ENCODE data around the gene TRIM71.
"Not testable (repeated sequence)": the region's sequence is repeated elsewhere in the genome, so short reads cannot be mapped to it uniquely, and the experiment has no call there.

TRIM71 gene

DNA sequence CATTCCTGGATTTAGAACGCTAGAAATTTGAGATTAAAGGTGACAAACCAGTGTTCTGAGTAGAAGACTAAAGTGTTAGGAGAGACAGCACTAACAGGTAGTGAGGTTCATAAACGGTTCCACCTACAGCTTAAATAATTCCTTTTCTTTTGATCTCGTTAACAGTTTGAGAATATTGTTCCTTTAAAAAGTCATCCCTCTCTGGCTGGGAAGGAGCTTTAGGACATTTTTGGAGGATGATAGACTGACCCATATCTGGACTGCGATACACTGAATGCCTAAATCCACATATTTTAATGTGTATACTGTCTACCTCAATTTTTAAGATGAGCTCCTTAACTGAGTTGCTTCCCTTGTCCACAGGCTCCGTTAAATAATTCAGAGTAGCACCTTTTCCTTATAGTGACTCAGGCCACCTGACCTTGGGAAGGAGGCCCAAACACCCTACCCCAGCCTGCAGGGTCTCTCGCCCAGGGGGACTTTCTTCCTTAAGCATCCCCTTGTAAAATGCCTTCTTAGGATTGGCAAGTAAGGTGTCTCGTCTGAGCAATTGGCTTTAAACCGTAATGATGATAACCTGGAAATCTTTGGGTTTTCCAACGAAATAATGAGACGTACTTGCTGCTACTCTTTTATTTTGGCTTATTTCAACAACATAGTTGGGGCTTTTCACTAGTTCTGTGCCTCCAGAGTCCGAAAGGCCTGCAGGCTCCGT, 3.3 kb downstream of the TRIM71 start:
- Histone ChIP-seq H3K79me2 (ENCODE audit: control insufficient read depth, low read length) (no peaks in the 10 kb centered on the region), H3K9me2 (replicated peaks; ENCODE audit: control insufficient read depth, low read length) (no peaks in the 10 kb centered on the region), H3K4me1 (ENCODE audit: control insufficient read depth, low read length) (no peaks in the 10 kb centered on the region), H4K20me1 (ENCODE audit: control insufficient read depth, insufficient read depth, low read depth, low read length) (no peaks in the 10 kb centered on the region), H3K4me2 (ENCODE audit: low read length) (no peak overlapping the region), H3K9me3 (ENCODE audit: control insufficient read depth, insufficient read depth, low read length) (no peaks in the 10 kb centered on the region), H3F3A (ENCODE audit: control insufficient read depth, insufficient read depth) (no peaks in the 10 kb centered on the region), H3K4me3 (ENCODE audit: low read length) (no peak overlapping the region), H3K27me3 (ENCODE audit: control insufficient read depth, low read length) (peaks cover 3% of the 10 kb centered on the region; the same call in 1 of the 2 replicates), H3K27ac (ENCODE audit: low read depth, low read length) (no peak overlapping the region), H3K36me3 (ENCODE audit: control insufficient read depth, low read length) (no peaks in the 10 kb centered on the region)
- TF ChIP-seq, protein P1, sequence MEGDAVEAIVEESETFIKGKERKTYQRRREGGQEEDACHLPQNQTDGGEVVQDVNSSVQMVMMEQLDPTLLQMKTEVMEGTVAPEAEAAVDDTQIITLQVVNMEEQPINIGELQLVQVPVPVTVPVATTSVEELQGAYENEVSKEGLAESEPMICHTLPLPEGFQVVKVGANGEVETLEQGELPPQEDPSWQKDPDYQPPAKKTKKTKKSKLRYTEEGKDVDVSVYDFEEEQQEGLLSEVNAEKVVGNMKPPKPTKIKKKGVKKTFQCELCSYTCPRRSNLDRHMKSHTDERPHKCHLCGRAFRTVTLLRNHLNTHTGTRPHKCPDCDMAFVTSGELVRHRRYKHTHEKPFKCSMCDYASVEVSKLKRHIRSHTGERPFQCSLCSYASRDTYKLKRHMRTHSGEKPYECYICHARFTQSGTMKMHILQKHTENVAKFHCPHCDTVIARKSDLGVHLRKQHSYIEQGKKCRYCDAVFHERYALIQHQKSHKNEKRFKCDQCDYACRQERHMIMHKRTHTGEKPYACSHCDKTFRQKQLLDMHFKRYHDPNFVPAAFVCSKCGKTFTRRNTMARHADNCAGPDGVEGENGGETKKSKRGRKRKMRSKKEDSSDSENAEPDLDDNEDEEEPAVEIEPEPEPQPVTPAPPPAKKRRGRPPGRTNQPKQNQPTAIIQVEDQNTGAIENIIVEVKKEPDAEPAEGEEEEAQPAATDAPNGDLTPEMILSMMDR (IDR thresholded peaks at IDR 0.05; ENCODE audit: low read depth, low read length, poor library complexity, severe bottlenecking) = no peak
- no peak for TF ChIP-seq EZH2phosphoT487 (IDR thresholded peaks at IDR 0.05; ENCODE audit: borderline replicate concordance, low read length)

DNA sequence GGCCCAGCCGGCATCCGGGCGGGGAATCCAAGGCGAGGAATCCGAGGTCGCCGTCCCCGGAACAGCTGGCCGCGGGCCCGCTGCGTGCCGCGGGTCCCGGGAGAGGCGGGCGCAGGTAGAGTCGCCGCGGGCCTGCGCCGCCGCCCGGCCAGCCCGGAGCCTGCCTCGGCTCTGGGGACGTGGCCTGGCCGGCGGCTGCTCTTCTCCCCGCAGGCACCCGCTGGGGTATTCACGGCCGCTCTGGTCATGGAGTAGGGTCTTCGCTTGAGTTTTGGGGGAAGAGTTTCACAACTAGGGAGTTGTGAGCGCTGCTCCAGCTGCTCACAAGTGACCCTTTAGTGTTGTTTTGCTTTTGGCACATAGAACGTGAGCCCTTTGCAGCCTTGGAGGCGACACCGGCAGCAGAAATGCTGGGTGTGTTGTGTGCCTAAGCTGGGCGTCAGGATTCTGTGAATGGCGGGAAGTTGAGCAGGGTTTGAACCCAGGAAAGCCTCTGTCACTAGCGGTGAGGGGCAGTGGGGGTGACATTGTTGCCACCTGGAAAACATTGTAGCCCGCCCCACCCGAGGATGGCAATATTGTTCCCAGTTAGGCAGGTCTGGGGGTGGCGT, 4.0 kb downstream of the TRIM71 start:
- no peak overlapping the region for H3K4me3 ChIP-seq (ENCODE audit: low read length)
- H3K79me2 ChIP-seq (ENCODE audit: control insufficient read depth, low read length) = no peaks in the 10 kb centered on the region
- no peak overlapping the region for H3K27ac ChIP-seq (ENCODE audit: low read depth, low read length)

DNA sequence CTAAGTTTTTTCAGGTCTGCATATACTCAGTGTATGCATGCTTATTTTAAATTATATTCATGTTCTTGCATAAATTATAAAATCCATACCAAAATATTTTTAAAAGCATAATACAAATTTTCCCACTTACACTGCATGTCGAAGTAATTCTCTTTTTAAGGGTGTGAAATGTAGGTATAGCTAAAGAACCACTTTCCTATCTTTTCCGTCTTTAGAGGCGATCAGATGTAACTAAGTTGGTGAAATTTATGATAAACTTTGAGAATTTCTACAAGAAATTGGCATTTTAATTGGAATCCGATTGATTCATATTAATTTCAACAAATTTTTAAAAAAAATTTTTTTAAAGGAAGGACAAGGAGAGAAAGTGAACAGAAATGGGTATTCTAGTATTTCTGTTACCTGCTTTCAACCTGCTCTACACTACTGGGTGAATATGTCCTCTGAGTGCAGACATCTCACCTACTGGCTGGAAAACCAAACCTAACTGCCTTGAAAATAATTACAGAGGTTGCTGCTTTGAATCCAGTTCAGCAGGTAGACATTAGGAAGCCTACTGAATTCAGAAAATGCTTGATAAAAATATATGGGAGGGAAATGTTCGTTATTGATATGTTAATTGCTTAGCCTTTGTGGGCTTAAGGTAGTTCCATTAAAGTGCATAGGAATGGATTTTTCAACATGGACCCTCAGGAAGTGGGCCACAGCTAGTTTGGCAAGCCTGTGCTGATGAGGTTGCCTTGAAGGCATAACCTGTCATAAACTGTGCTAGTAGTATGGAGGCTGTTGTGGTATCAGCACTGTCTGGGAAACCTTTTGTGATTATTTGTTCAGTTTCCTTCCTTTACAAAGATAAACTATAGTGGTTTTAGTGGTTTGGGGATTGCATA, 5.1 kb downstream of the TRIM71 start:
- no peaks in the 10 kb centered on the region for H4K20me1 ChIP-seq (ENCODE audit: control insufficient read depth, insufficient read depth, low read depth, low read length)
- no peak overlapping the region for H3K4me3 ChIP-seq (ENCODE audit: low read length)
- no peaks in the 10 kb centered on the region for H3K9me2 ChIP-seq (replicated peaks; ENCODE audit: control insufficient read depth, low read length)
- H3K79me2 ChIP-seq (ENCODE audit: control insufficient read depth, low read length) = no peaks in the 10 kb centered on the region
- H3K36me3 ChIP-seq (ENCODE audit: control insufficient read depth, low read length) = no peaks in the 10 kb centered on the region
- TF ChIP-seq, protein P1 (IDR thresholded peaks at IDR 0.05; ENCODE audit: low read depth, low read length, poor library complexity, severe bottlenecking) = no peak
- TF ChIP-seq EZH2phosphoT487 (IDR thresholded peaks at IDR 0.05; ENCODE audit: borderline replicate concordance, low read length) = no peak
- no peak overlapping the region for H3K4me2 ChIP-seq (ENCODE audit: low read length)
- H3K4me1 ChIP-seq (ENCODE audit: control insufficient read depth, low read length) = no peaks in the 10 kb centered on the region
- no peaks in the 10 kb centered on the region for H3K9me3 ChIP-seq (ENCODE audit: control insufficient read depth, insufficient read depth, low read length)
- no peak overlapping the region for H3K27ac ChIP-seq (ENCODE audit: low read depth, low read length)
- H3K27me3 ChIP-seq (ENCODE audit: control insufficient read depth, low read length) = peaks cover 3% of the 10 kb centered on the region; the same call in 1 of the 2 replicates
- no peaks in the 10 kb centered on the region for H3F3A ChIP-seq (ENCODE audit: control insufficient read depth, insufficient read depth)

More for the DNA sequence above, 4.0 kb downstream of the TRIM71 start:
- Histone ChIP-seq H3K4me1 (ENCODE audit: control insufficient read depth, low read length) (no peaks in the 10 kb centered on the region), H3K9me2 (replicated peaks; ENCODE audit: control insufficient read depth, low read length) (no peaks in the 10 kb centered on the region), H3K4me2 (ENCODE audit: low read length) (no peak overlapping the region), H3K27me3 (ENCODE audit: control insufficient read depth, low read length) (peaks cover 3% of the 10 kb centered on the region; the same call in 1 of the 2 replicates), H3K36me3 (ENCODE audit: control insufficient read depth, low read length) (no peaks in the 10 kb centered on the region), H3K9me3 (ENCODE audit: control insufficient read depth, insufficient read depth, low read length) (no peaks in the 10 kb centered on the region), H3F3A (ENCODE audit: control insufficient read depth, insufficient read depth) (no peaks in the 10 kb centered on the region), H4K20me1 (ENCODE audit: control insufficient read depth, insufficient read depth, low read depth, low read length) (no peaks in the 10 kb centered on the region)
- TF ChIP-seq EZH2phosphoT487 (IDR thresholded peaks at IDR 0.05; ENCODE audit: borderline replicate concordance, low read length) = no peak
- TF ChIP-seq, protein P1 (IDR thresholded peaks at IDR 0.05; ENCODE audit: low read depth, low read length, poor library complexity, severe bottlenecking) = no peak

DNA sequence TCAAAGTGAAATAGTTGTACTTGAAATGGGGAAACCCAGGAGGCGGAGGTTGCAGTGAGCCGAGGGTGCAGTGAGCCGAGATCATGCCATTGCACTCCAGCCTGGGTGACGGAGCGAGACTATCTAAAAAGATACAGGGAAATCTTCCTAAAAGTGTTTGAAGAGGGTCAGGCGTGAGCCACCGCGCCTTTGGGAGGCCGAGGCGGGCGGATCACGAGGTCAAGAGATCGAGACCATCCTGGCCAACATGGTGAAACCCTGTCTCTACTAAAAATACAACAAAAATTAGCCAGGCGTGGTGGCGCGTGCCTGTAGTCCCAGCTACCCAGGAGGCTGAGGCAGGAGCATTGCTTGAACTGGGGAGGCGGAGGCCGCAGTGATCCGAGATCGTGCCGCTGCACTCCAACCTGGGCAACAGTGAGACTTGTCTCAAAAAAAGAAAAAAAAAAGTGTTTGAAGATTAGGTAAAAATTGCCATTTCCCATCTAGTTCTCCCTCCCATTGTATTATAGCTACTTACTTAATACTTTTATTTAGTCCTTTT, 5.9 kb downstream of the TRIM71 start:
- not testable (repeated sequence) for H4K20me1 ChIP-seq (ENCODE audit: control insufficient read depth, insufficient read depth, low read depth, low read length); H3K27ac ChIP-seq (ENCODE audit: low read depth, low read length); H3K4me1 ChIP-seq (ENCODE audit: control insufficient read depth, low read length); H3K36me3 ChIP-seq (ENCODE audit: control insufficient read depth, low read length); H3K9me2 ChIP-seq (replicated peaks; ENCODE audit: control insufficient read depth, low read length); H3F3A ChIP-seq (ENCODE audit: control insufficient read depth, insufficient read depth); H3K4me3 ChIP-seq (ENCODE audit: low read length); H3K27me3 ChIP-seq (ENCODE audit: control insufficient read depth, low read length); H3K79me2 ChIP-seq (ENCODE audit: control insufficient read depth, low read length); H3K4me2 ChIP-seq (ENCODE audit: low read length); H3K9me3 ChIP-seq (ENCODE audit: control insufficient read depth, insufficient read depth, low read length)
